ENCODE measurements around the gene FOXN3. TPM values are rescaled to one million over a fixed set of nuclear protein-coding genes. Genes with fewer than 3 reads are reported as not detected.

FOXN3 gene
- total RNA-seq, 1 experiment from 2014 or later: 8.8 TPM

GRCh38 chr14:89303456-89304435 lies 113.3 kb downstream of the FOXN3 start:
- Histone ChIP-seq H3K36me3 (ENCODE audit: control insufficient read depth, insufficient read depth, low read length) (no peaks in the 10 kb centered on the region), H3K27me3 (ENCODE audit: control insufficient read depth, insufficient read depth, low read length) (no peaks in the 10 kb centered on the region), H3K4me1 (ENCODE audit: control insufficient read depth, insufficient read depth, low read length) (no peaks in the 10 kb centered on the region), H3K4me3 (ENCODE audit: low read depth in 2 of 2, low read length in 2 of 2) (no peak overlapping the region), H3K27ac (ENCODE audit: low read length) (no peak overlapping the region), H3K9me3 (ENCODE audit: control insufficient read depth, insufficient read depth, low read depth, low read length) (no peaks in the 10 kb centered on the region)
- ChIA-PET CTCF (interaction anchor here (0.5 kb wide), 1 partner anchor 127 kb away, joined by 4 read pairs; no protein-coding TSS in a partner anchor), POLR2A (no interaction called here)
- TF ChIP-seq TCF7L2 (IDR thresholded peaks at IDR 0.05; ENCODE audit: low read depth, low read length) (no peak), REST (IDR thresholded peaks at IDR 0.05; ENCODE audit: insufficient read depth in 1 of 2, low read depth in 2 of 2, low read length in 1 of 2) (no peak), CTCF (IDR thresholded peaks at IDR 0.05) (no peak), POLR2AphosphoS5 (IDR thresholded peaks at IDR 0.05; ENCODE audit: low read depth, low read length) (no peak), SIN3A (IDR thresholded peaks at IDR 0.05; ENCODE audit: borderline replicate concordance, insufficient read depth, low read depth, low read length) (no peak)
- ATAC-seq (no peak), DNase-seq (ENCODE audit: low read depth, low spot score) (no peak)
- in situ Hi-C loops (cut with HindIII; ENCODE audit: low pct_unique_long_range_greater_than_20kb, low sequenced_read_pairs): no loop called here
- no TSS peak for BruUV-seq (replicated peaks)
- intact Hi-C loops (cut with micrococcal nuclease; ENCODE audit: unreplicated experiment): no loop called here

GRCh38 chr14:89302396-89302950 lies 114.6 kb downstream of the FOXN3 start:
- H3K4me3 ChIP-seq (ENCODE audit: low read depth in 2 of 2, low read length in 2 of 2): no peak overlapping the region
- H3K27me3 ChIP-seq (ENCODE audit: control insufficient read depth, insufficient read depth, low read length): no peaks in the 10 kb centered on the region
- H3K27ac ChIP-seq (ENCODE audit: low read length): no peak overlapping the region
- DNase-seq (ENCODE audit: low read depth, low spot score) (no peak), ATAC-seq (no peak)
- intact Hi-C loops (cut with micrococcal nuclease; ENCODE audit: unreplicated experiment) (no loop called here), in situ Hi-C loops (cut with HindIII; ENCODE audit: low pct_unique_long_range_greater_than_20kb, low sequenced_read_pairs) (no loop called here)
- no peaks in the 10 kb centered on the region for H3K9me3 ChIP-seq (ENCODE audit: control insufficient read depth, insufficient read depth, low read depth, low read length)
- BruUV-seq (replicated peaks): TSS peak; percentile 73
- H3K4me1 ChIP-seq (ENCODE audit: control insufficient read depth, insufficient read depth, low read length): no peaks in the 10 kb centered on the region
- POLR2A ChIA-PET: no interaction called here
- CTCF ChIA-PET: no interaction called here
- no peaks in the 10 kb centered on the region for H3K36me3 ChIP-seq (ENCODE audit: control insufficient read depth, insufficient read depth, low read length)
- TF ChIP-seq POLR2AphosphoS5 (IDR thresholded peaks at IDR 0.05; ENCODE audit: low read depth, low read length): no peak
- TF ChIP-seq SIN3A (IDR thresholded peaks at IDR 0.05; ENCODE audit: borderline replicate concordance, insufficient read depth, low read depth, low read length): no peak
- TF ChIP-seq REST (IDR thresholded peaks at IDR 0.05; ENCODE audit: insufficient read depth in 1 of 2, low read depth in 2 of 2, low read length in 1 of 2): no peak
- TF ChIP-seq CTCF (IDR thresholded peaks at IDR 0.05): no peak
- no peak for TF ChIP-seq TCF7L2 (IDR thresholded peaks at IDR 0.05; ENCODE audit: low read depth, low read length)
